PC-3 (cell line): ENCODE results near the gene RSF1.

Experiments
- EZH2 ChIP-seq: fragments of 300-600 bp; sonication (generic); IDR thresholded peaks from one replicate; pipeline ENCODE4 v1.6.1; 2017; ENCODE audit warnings: antibody characterized with exemption, mild to moderate bottlenecking, low read length; ENCODE audit not compliant: unreplicated experiment
- TF ChIP-seq, protein P1 (sequence below): fragments of 300-600 bp; sonication (generic); conservative IDR thresholded peaks from 2 replicates; pipeline ENCODE4 v1.5.1; 2017; ENCODE audit warnings: antibody characterized with exemption, low read depth, mild to moderate bottlenecking, low read length

DNA sequence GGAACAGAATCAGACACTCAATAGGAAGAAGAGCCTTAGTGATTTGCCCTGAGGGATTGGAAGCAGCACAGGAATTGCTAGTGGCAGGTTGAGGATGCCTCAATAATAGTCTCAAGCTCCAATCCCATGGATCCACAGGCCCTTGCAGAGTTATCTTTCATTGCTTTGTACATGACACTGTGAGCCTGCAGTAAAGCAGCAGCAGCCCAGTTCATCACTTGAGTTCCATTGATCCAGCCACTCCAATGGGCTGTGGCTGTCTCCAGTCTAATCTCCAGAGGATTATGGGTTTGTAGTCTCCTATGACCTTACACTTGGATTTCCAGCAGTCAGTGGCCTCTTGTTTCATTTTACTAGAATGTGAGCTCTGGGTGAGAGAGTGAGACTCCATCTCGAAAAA lies 45.8 kb upstream of the RSF1 start:
- TF ChIP-seq, protein P1, sequence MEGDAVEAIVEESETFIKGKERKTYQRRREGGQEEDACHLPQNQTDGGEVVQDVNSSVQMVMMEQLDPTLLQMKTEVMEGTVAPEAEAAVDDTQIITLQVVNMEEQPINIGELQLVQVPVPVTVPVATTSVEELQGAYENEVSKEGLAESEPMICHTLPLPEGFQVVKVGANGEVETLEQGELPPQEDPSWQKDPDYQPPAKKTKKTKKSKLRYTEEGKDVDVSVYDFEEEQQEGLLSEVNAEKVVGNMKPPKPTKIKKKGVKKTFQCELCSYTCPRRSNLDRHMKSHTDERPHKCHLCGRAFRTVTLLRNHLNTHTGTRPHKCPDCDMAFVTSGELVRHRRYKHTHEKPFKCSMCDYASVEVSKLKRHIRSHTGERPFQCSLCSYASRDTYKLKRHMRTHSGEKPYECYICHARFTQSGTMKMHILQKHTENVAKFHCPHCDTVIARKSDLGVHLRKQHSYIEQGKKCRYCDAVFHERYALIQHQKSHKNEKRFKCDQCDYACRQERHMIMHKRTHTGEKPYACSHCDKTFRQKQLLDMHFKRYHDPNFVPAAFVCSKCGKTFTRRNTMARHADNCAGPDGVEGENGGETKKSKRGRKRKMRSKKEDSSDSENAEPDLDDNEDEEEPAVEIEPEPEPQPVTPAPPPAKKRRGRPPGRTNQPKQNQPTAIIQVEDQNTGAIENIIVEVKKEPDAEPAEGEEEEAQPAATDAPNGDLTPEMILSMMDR: no peak
- no peak for TF ChIP-seq EZH2
